Activated CD4-positive, alpha-beta T cell treated with anti-CD3 and anti-CD28 coated beads, Interleukin-2, amount 50 U/mL, for 4 hours (primary cell): ENCODE data around the gene RSPH4A.
"Not testable (repeated sequence)": the region's sequence is repeated elsewhere in the genome, so short reads cannot be mapped to it uniquely, and the experiment has no call there.

Experiments
- DNase-seq, 2 experiments: peaks; one replicate each; pipeline ENCODE4 v3.0.0-alpha.2; 2020

RSPH4A gene

DNA sequence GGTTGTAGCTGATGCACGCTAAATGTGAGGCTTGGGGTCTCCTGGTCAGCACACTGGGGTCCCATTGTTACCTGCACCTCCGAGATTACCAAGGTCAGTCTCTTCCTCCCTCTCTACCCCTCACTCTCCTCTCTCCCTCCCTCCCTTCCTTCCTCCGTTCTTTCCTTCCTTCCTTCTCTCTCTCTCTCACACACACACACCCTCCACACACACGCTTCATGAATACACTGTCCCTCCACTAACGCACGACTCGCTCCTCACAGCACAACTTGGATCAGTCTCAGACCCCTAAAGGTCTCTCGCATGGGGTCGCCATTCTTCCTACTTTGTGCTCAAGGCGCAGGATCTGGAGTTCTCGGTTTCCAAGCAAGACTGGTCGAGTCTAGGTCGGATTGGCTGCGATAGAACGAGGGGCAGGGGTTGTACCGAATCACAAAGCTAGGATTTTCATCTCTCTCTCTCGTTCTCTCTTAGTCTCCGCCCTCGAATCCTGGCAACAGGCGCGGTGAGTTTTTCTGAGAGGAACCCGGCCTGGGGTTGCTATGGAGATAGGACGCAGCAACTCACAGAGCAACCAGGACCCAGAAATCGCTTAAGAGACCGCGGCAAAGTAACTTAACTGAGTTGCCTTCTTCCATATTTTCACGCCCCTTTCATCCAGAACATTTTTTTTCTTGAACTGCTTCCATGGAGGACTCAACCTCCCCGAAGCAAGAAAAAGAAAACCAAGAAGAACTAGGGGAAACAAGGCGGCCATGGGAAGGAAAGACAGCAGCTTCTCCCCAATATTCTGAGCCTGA is at the start of gene RSPH4A:
TSS of gene RSPH4A (plus strand) at position 543 of the 800 bp plus-strand sequence. CDS start at position 688, 145 bp downstream.
- peak; percentile 42 to 46 for DNase-seq

DNA sequence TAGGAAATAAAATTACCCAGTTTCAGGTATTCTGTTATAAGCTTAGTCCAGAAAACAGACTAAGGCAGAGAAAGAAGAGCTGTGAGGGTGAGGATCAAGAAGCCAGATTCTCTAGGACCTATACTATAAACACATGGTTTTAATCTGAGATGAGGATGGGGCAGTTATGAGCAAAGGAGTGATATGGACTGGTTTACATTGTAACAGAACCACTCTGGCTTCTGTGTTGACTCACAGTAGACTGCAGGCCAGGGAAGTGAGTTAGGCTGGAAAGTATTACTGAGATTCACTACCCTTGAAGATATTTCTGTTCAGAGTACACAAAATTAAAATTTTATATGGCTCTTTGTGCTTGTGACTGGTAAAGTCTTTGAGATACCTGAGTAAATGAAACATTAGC is 48.2 kb upstream of the RSPH4A start:
- DNase-seq = no peak

DNA sequence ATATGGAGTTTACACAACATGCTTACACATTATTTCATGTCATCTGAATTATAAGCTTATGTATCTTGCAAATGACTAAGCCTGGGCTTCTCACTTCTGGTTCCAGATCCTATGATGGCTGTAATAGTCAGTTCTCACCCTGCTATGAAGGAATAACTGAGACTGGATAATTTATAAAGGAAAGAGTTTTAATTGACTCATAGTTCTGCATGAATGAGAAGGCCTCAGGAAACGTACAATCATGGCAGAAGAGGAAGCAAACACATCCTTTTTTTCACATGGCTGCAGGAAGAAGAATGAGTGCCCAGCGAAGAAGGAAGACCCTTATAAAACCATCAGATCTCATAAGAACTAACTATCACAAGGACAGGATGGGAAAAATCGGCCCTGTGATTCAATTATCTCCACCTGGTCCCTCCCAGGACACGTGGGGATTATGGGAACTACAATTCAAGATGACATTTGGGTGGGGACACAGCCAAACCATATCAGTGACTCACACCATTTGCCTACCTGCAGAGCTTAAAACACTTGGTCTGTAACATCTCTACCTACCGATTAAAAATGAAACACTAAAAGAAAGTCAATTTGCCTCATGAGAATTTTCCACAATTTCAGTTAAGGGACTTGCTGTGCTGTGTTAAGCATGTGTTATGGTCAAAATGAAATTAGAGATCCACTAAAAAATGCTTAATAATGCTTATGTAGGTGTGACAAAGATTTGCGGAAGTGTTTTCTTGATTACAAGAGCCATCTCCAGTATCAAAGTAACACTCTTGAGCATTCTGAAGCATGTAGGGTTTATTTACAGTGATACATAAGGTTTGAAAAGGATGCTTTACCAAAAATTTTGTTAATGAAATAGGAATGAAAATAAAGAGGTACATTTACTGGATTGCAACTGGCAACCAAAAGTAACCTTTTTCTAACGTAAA is 47.2 kb upstream of the RSPH4A start:
- DNase-seq = no peak

DNA sequence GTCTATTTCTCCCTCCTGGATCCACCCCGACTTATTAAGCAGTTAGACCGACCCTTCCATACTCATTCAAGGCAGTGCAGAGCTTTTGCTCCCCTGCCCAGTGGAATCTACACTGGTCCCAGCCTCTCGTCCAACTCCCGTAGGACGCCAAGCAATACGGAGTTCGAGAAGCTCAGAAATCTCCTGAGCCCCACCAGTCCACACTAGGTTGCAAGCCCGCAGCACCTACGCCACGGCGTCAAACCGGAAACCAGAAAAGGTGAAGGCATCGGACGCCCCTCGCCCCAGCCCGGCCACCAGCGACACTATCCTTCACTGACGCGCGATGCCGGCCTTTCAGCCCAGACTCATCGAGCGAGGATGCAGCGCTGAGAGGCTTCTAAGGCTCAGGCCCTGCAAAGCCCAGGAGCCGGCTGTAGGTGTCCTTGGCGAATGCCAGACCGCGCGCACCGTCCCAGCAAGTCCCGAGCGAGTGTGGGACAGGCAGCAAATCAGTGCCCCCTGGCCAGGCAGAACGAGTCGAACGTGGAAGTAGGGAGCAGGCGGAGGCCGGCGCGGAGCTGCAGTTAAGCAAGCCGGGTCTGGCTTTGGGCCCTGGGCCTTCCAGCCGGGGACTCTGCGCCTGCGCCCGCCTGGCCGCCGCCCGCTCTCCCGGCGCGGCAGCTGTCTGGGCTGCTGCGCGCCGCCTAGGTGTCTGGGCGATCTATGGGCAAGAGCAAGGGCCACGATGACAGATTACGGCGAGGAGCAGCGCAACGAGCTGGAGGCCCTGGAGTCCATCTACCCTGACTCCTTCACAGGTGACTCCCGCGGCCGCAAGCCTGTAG is 45.2 kb upstream of the RSPH4A start, which contains the start of gene RWDD1:
TSS of gene RWDD1 (plus strand) at position 649 of the 827 bp plus-strand sequence. CDS start at position 728, 79 bp downstream.
- DNase-seq = peak; percentile 97 to 99

GRCh38 chr6:116571683-116572000 is 44.6 kb upstream of the RSPH4A start:
- no peak for DNase-seq

- DNase-seq = no peak
Measured at GRCh38 chr6:116572162-116572561, 44.1 kb upstream of the RSPH4A start.

- DNase-seq = no peak
Measured at GRCh38 chr6:116575227-116575626, 41.1 kb upstream of the RSPH4A start.

GRCh38 chr6:116577486-116577885 is 38.8 kb upstream of the RSPH4A start:
- no peak for DNase-seq

DNA sequence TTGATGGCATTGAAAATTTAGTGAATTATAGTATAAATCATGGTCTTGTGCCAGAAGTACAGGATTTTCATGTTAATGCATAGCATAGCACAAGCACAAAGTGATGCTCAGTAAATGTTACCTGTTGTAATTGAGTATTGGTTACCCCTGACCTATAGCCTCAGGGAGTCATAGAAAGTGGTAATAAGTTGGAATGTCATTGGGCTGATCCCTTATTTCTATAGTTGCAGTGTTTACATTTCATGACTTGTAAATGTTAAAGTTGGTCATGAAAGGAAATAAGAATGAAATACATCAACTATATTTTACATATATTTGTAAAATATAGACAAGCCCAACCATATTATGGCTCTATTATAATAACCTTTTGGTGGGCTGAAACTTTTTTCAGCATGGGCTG is 37.9 kb upstream of the RSPH4A start:
- no peak for DNase-seq

DNA sequence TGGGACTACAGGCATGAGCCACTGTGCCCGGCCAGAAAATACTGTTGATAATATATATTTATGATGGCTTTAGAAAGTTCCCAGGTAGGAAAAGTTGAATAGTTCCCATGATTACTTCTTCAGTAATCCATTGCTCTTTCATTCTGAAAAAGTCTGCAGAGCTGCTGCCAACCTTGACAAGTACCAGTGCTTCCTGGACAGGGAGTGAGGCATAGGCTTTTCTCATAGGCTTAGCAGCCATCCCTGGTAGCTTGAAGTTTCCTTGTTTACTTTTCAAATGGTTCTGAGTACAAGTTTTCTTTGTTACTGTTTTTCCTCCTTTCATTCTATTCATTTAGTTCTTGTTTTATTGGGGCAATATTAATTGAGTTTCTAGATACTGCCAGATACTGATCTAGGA is 37.1 kb upstream of the RSPH4A start:
- DNase-seq = no peak

DNA sequence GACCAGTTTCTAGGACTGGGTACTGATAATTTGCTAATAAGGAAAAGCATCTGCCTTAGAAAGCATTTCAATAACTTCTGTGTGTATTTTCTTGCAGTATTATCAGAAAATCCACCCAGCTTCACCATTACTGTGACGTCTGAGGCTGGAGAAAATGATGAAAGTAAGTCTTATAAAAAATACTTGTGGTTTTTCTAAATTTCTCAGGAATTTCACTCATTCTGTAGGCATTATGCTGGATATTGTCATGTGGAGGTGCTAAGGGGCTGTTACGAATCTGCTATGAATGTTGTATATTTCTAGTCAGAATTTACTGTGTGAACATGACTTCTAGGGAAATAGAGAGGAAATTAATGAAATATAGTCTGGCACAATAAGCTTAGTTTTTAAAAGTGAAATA is 36.1 kb upstream of the RSPH4A start:
- DNase-seq = no peak

GRCh38 chr6:116586276-116586675 is 30.0 kb upstream of the RSPH4A start:
- no peak for DNase-seq

GRCh38 chr6:116586738-116587137 is 29.5 kb upstream of the RSPH4A start:
- no peak for DNase-seq

- no peak for DNase-seq
Measured at GRCh38 chr6:116595247-116595646, 21.0 kb upstream of the RSPH4A start.

GRCh38 chr6:116596815-116597214 is 19.5 kb upstream of the RSPH4A start:
- DNase-seq = no peak

DNA sequence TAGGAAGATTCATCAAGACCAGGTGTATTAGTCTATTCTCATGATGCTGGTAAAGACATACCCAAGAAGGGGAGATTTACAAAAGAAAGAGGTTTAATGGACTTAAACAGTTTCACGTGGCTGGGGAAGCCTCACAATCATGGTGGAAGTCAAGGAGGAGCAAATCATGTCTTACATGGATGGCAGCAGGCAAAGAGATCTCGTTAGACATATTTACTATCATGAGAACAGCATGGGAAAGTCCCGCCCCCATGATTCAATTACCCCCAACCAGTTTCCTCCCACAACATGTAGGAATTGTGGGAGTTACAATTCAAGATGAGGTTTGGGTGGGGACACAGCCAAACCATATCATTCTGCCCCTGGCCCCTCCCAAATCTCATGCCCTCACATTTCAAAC is 12.4 kb upstream of the RSPH4A start:
- not testable (repeated sequence) for DNase-seq

DNA sequence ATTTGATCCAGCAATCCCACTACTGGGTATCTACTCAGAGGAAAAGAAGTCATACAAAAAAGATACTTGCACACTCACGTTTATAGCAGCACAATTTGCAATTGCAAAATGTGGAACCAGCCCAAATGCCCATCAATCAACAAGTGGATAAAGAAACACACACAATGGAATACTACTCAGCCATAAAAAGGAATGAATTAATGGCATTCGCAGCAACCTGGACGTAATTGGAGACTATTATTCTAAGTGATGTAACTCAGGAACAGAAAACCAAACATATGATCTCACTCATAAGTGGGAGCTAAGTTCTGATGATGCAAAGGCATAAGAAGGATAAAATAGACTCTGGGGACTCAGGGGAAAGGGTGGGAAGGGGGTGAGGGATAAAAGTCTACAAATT is 11.4 kb upstream of the RSPH4A start:
- not testable (repeated sequence) for DNase-seq

- no peak for DNase-seq
Measured at GRCh38 chr6:116605935-116606334, 10.3 kb upstream of the RSPH4A start.

GRCh38 chr6:116611056-116611455 is 5.2 kb upstream of the RSPH4A start:
- DNase-seq = no peak

DNA sequence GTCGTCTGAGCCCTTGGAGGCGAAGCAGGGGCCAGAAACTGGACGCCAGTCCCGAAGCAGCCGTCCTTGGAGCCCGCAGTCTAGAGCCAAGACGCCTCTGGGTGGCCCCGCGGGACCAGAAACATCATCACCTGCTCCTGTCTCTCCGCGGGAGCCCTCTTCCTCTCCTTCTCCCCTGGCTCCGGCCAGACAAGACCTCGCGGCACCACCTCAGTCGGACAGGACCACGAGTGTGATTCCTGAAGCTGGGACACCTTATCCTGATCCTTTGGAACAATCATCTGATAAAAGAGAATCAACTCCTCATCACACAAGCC is 416 bp downstream of the RSPH4A start:
- peak in 1 of 2 experiments; percentile 1 for DNase-seq

DNA sequence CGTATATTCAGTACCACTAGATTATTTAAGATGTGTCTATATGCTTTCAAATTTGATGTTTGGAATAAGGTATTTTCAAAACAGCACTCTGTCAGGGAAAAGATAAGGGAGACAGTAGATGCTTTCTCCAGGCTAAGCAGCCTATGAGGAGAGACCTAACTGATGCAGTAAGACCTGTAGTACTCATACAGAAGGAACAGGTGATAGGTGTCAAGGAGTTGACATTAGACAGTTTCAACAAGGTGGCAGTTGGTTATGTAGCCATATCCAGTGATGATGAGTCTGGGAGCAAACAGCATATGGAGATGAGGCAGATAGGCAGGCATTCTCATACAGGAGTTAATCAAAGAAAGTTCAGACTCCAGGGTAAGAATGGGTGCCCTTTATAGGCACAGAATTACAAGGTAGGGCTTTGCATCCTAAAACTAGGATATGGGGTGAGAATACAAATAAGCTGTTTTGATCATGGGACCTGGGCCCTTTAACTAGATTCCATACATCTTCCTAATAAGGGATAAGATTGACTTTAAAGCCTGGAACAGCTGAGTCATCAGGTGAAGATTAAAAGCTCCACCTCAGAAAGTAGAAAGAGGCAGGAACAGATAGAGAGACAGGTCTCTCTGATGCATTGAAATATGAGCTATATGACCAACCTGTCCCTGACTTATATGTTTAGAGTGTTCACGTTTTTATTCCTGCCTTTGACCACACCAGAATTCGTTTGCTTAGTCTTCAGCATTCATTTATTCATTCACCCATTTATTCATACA is 7.9 kb downstream of the RSPH4A start:
- DNase-seq = no peak

DNA sequence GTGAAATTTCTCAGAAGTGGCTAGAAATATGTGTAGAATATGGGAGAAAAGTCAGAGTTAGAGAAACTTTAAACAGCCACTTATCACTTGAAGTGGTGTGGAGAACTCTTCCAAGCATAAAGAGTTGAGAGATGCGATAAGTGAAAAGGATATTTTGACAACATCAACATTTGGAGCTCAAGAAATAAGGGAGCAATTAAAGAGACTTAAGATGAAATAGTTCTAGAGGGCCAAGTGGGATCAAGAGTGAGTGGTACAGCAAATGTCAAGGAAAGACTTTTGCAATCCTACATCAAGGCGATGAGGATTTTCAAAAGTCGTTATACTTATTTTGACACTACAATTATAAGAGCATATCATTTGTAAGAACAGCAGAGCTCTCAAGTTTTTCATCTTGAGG is 9.6 kb downstream of the RSPH4A start:
- no peak for DNase-seq
